Upper lobe of left lung (tissue), 4 donors: ENCODE data around the gene AFG3L2.

Source experiments
- EP300 ChIP-seq, 4 donors: sonication (generic); formaldehyde crosslinking; IDR thresholded peaks; one replicate each; pipeline ENCODE4 v1.5.1; 2017; ENCODE audit warnings: antibody characterized with exemption in 4 of 4, control low read depth in 2 of 4
- POLR2A ChIP-seq, 4 donors: fragments of 450-650 bp; IDR thresholded peaks; one replicate each; pipeline ENCODE4 v1.5.1; 2016 to 2017; ENCODE audit warnings: antibody characterized with exemption in 4 of 4, mild to moderate bottlenecking in 2 of 4
- POLR2AphosphoS5 ChIP-seq, 2 donors: sonication (generic); formaldehyde crosslinking; IDR thresholded peaks; one replicate each; pipeline ENCODE4 v1.5.1; 2017; ENCODE audit warnings: antibody characterized with exemption in 2 of 2
- TF ChIP-seq, protein P1 (sequence below), 6 experiments: fragments of 450-650 bp in 4 of 6; fragments of 200-600 bp in 2 of 6; sonication (generic) in 2 of 6; IDR thresholded peaks; one replicate each; pipeline ENCODE4 v1.5.1; 2016 to 2019; ENCODE audit warnings: antibody characterized with exemption in 6 of 6

DNA sequence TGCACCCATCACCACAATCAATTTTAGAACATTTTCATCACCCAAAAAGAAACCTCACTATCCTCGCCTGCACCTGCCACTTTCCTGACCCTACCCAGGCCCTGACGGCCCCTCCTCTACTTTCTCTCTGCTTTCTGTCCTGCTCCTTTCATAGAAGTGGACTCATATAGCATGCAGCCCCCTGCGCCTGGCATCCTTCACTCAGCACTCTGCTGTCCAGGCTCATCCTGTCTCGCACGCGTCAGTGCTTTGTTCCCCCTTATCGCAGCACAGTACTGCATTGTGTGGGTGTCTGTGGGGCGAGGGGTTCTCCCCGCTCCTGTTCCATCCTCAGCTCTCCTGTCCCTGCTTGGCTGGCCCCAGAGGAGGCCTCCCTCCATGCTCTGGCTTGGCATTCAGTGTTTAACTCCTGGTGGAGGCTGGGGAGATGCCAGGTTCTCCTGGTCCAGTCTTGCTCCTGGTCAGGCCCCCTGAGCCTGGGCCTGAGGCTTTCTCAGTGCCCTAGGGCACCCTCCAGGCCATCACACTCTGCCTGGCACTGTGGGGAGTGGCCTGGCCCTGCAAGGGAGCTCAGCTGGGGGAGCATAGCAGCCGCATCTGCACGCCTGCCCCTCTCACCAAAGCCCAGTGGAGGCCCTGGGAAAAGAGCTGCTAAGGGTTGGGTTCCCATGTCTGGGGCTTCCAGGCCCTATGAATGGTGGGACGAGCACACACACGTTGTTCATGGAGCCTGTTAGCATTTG lies 75.6 kb downstream of the AFG3L2 start:
- TF ChIP-seq, protein P1, sequence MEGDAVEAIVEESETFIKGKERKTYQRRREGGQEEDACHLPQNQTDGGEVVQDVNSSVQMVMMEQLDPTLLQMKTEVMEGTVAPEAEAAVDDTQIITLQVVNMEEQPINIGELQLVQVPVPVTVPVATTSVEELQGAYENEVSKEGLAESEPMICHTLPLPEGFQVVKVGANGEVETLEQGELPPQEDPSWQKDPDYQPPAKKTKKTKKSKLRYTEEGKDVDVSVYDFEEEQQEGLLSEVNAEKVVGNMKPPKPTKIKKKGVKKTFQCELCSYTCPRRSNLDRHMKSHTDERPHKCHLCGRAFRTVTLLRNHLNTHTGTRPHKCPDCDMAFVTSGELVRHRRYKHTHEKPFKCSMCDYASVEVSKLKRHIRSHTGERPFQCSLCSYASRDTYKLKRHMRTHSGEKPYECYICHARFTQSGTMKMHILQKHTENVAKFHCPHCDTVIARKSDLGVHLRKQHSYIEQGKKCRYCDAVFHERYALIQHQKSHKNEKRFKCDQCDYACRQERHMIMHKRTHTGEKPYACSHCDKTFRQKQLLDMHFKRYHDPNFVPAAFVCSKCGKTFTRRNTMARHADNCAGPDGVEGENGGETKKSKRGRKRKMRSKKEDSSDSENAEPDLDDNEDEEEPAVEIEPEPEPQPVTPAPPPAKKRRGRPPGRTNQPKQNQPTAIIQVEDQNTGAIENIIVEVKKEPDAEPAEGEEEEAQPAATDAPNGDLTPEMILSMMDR (IDR thresholded peaks at IDR 0.05) = no peak
- TF ChIP-seq POLR2AphosphoS5 (IDR thresholded peaks at IDR 0.05) = no peak
- TF ChIP-seq POLR2A (IDR thresholded peaks at IDR 0.05) = no peak
- no peak for TF ChIP-seq EP300 (IDR thresholded peaks at IDR 0.05)
